Astrocyte of the cerebellum (primary cell): ENCODE measurements around the gene ZNF48.

Source experiments
- DNase-seq: peaks from one replicate; pipeline ENCODE4 v3.0.0-alpha.2; 2011; ENCODE audit warnings: low read depth
- H3K4me3 ChIP-seq: 2 replicates; pipeline ENCODE4 v1.5.1; 2011; ENCODE audit warnings: mild to moderate bottlenecking, low read depth, low read length, moderate library complexity
- in situ Hi-C: cut with HindIII; loops from 2 replicates; pipeline ENCODE4 v1.10.0; 2017; ENCODE audit warnings: low sequenced_read_pairs
- TF ChIP-seq, protein P1 (sequence below): IDR thresholded peaks from 2 replicates; pipeline ENCODE4 v1.5.1; 2012; ENCODE audit warnings: low read length, low read depth, moderate library complexity, mild to moderate bottlenecking; ENCODE audit errors: missing control alignments

Gene ZNF48

GRCh38 chr16:30377812-30378235 lies 17.4 kb upstream of the ZNF48 start:
- DNase-seq: peak; percentile 64
- H3K4me3 ChIP-seq: peak overlapping the region; percentile 62
- in situ Hi-C loops: loop anchor here (10.0 kb wide), 1 partner anchor 263 kb away; the partner anchor contains the start of gene GDPD3
- TF ChIP-seq, protein P1, sequence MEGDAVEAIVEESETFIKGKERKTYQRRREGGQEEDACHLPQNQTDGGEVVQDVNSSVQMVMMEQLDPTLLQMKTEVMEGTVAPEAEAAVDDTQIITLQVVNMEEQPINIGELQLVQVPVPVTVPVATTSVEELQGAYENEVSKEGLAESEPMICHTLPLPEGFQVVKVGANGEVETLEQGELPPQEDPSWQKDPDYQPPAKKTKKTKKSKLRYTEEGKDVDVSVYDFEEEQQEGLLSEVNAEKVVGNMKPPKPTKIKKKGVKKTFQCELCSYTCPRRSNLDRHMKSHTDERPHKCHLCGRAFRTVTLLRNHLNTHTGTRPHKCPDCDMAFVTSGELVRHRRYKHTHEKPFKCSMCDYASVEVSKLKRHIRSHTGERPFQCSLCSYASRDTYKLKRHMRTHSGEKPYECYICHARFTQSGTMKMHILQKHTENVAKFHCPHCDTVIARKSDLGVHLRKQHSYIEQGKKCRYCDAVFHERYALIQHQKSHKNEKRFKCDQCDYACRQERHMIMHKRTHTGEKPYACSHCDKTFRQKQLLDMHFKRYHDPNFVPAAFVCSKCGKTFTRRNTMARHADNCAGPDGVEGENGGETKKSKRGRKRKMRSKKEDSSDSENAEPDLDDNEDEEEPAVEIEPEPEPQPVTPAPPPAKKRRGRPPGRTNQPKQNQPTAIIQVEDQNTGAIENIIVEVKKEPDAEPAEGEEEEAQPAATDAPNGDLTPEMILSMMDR: no peak

- peak; percentile 93 for DNase-seq
- TF ChIP-seq, protein P1: peak; percentile 33
- in situ Hi-C loops: loop anchor here (10.0 kb wide), 1 partner anchor 264 kb away; the partner anchor contains the start of gene GDPD3
- H3K4me3 ChIP-seq: peak overlapping the region; percentile 62
Measured at GRCh38 chr16:30378236-30379157, 16.7 kb upstream of the ZNF48 start.

- no peak for DNase-seq
- H3K4me3 ChIP-seq: peak overlapping the region; percentile 62
- in situ Hi-C loops: loop anchor here (10.0 kb wide), 1 partner anchor 264 kb away; the partner anchor contains the start of gene GDPD3
- TF ChIP-seq, protein P1: no peak
Measured at GRCh38 chr16:30379158-30379783, 15.9 kb upstream of the ZNF48 start.

- in situ Hi-C loops: no loop called here
- no peak overlapping the region for H3K4me3 ChIP-seq
- TF ChIP-seq, protein P1: no peak
- DNase-seq: no peak
Measured at GRCh38 chr16:30380072-30380802, 15.0 kb upstream of the ZNF48 start.

GRCh38 chr16:30380803-30381208 lies 14.4 kb upstream of the ZNF48 start:
- TF ChIP-seq, protein P1: no peak
- in situ Hi-C loops: no loop called here
- H3K4me3 ChIP-seq: no peak overlapping the region
- DNase-seq: no peak
